ENCODE results near the gene ANXA6. TPM values are rescaled to one million over a fixed set of nuclear protein-coding genes. Genes with fewer than 3 reads are reported as not detected.
A peak's percentile ranks its signal among the peaks of the same experiment; 100 is the strongest.

Gene ANXA6
- total and polyA plus RNA-seq, 9 of the 15 experiments (the other 6 are each of a cell fraction or from before 2014, with no cell fraction given): 0.70 to 13.2 (median 8.3) TPM

- TF ChIP-seq TEAD1 (CRISPR knock-in tag; IDR thresholded peaks at IDR 0.05): peak in 1 of 2 experiments; percentile 74; a peak in 1 of 4 replicates
- peak; percentile 87 for TF ChIP-seq XRCC5 (IDR thresholded peaks at IDR 0.05; ENCODE audit: low read depth, low read length)
- TF ChIP-seq BCOR (IDR thresholded peaks at IDR 0.05): peak; percentile 73
- TF ChIP-seq ARID1B (IDR thresholded peaks at IDR 0.05): peak; percentile 71
- TF ChIP-seq ZNF263 (CRISPR knock-in tag; IDR thresholded peaks at IDR 0.05; ENCODE audit: borderline replicate concordance): peak; percentile 73; the same call in 1 of the 2 replicates
- TF ChIP-seq ZNF274 (IDR thresholded peaks at IDR 0.05; ENCODE audit: borderline replicate concordance, low read depth, low read length): no peak
- 0 out of 2 replicates have a peak, but pooled peaks have one; percentile 19 for TF ChIP-seq PHF21A (IDR thresholded peaks at IDR 0.05; ENCODE audit: borderline replicate concordance, low read depth)
- TF ChIP-seq BDP1 (IDR thresholded peaks at IDR 0.05; ENCODE audit: insufficient read depth, insufficient read length): no peak
- TF ChIP-seq MXD1 (CRISPR knock-in tag; IDR thresholded peaks at IDR 0.05; ENCODE audit: borderline replicate concordance, poor library complexity, severe bottlenecking): no peak
- TF ChIP-seq, protein P1, sequence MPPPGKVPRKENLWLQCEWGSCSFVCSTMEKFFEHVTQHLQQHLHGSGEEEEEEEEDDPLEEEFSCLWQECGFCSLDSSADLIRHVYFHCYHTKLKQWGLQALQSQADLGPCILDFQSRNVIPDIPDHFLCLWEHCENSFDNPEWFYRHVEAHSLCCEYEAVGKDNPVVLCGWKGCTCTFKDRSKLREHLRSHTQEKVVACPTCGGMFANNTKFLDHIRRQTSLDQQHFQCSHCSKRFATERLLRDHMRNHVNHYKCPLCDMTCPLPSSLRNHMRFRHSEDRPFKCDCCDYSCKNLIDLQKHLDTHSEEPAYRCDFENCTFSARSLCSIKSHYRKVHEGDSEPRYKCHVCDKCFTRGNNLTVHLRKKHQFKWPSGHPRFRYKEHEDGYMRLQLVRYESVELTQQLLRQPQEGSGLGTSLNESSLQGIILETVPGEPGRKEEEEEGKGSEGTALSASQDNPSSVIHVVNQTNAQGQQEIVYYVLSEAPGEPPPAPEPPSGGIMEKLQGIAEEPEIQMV (tag; conservative IDR thresholded peaks at IDR 0.05; ENCODE audit: low read depth): no peak
- peak; percentile 28; the same call in 1 of the 2 replicates for TF ChIP-seq MTA2 (IDR thresholded peaks at IDR 0.05; ENCODE audit: low read depth)
- TF ChIP-seq FOXK2 (conservative IDR thresholded peaks at IDR 0.05 in 1 of 2, IDR thresholded peaks at IDR 0.05 in 1 of 2; ENCODE audit: low read depth in 2 of 2): peak in 1 of 2 experiments; percentile 15; a peak in 1 of 4 replicates
- peak; percentile 51; the same call in 1 of the 2 replicates for TF ChIP-seq ZNF24 (IDR thresholded peaks at IDR 0.05)
- no peak for TF ChIP-seq FOXM1 (IDR thresholded peaks at IDR 0.05; ENCODE audit: low read depth)
- TF ChIP-seq FOXM1 (CRISPR knock-in tag; IDR thresholded peaks at IDR 0.05; ENCODE audit: low read depth): no peak
- peak; percentile 45; the same call in 1 of the 2 replicates for TF ChIP-seq MYC (IDR thresholded peaks at IDR 0.05; ENCODE audit: low read depth, low read length)
- no peak for TF ChIP-seq MYC (CRISPR knock-in tag; IDR thresholded peaks at IDR 0.05; ENCODE audit: borderline replicate concordance, low read depth)
- TF ChIP-seq NCOA1 (IDR thresholded peaks at IDR 0.05; ENCODE audit: low read depth): peak; percentile 31; the same call in 1 of the 2 replicates
- TF ChIP-seq, protein P2, sequence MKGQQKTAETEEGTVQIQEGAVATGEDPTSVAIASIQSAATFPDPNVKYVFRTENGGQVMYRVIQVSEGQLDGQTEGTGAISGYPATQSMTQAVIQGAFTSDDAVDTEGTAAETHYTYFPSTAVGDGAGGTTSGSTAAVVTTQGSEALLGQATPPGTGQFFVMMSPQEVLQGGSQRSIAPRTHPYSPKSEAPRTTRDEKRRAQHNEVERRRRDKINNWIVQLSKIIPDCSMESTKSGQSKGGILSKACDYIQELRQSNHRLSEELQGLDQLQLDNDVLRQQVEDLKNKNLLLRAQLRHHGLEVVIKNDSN (CRISPR knock-in tag; IDR thresholded peaks at IDR 0.05): peak; percentile 47
- no peak for TF ChIP-seq NFRKB (IDR thresholded peaks at IDR 0.05; ENCODE audit: low read depth)
- peak; percentile 93; the same call in 1 of the 2 replicates for TF ChIP-seq CBFB (CRISPR knock-in tag; IDR thresholded peaks at IDR 0.05)
- peak; percentile 34 for TF ChIP-seq CCNT2 (IDR thresholded peaks at IDR 0.05; ENCODE audit: borderline replicate concordance, extremely low read depth, insufficient read length, low read depth, low read length)
- TF ChIP-seq TRIM24 (IDR thresholded peaks at IDR 0.05): peak; percentile 21 to 57; a peak in 1 of 4 replicates
- peak; percentile 62; the same call in 1 of the 2 replicates for TF ChIP-seq RB1 (IDR thresholded peaks at IDR 0.05; ENCODE audit: low read depth)
- TF ChIP-seq ZNF561 (CRISPR knock-in tag; conservative IDR thresholded peaks at IDR 0.05): no peak
- peak; percentile 70 for TF ChIP-seq ETV1 (tag; conservative IDR thresholded peaks at IDR 0.05; ENCODE audit: low read depth)
- peak; percentile 98 for TF ChIP-seq ESRRA (IDR thresholded peaks at IDR 0.05; ENCODE audit: borderline replicate concordance, low read depth)
- peak; percentile 74 for TF ChIP-seq TOE1 (IDR thresholded peaks at IDR 0.05; ENCODE audit: borderline replicate concordance)
- no peak for TF ChIP-seq TOE1 (CRISPR knock-in tag; IDR thresholded peaks at IDR 0.05; ENCODE audit: borderline replicate concordance, low read depth)
Measured at GRCh38 chr5:151126199-151126645, 31.4 kb downstream of the ANXA6 start (continued).
